NCI-H2081 treated with DMSO at 0.1 percent for 48 hours (cell line): ENCODE data around the gene HDAC4.

ENCODE experiments used
- DNase-seq: peaks from one replicate; lab custom pipeline; 2025; lab: John Stamatoyannopoulos, UW

HDAC4 gene

GRCh38 chr2:239326831-239327535, 73.8 kb downstream of the HDAC4 start:
- no peak for DNase-seq

GRCh38 chr2:239324456-239324855, 76.4 kb downstream of the HDAC4 start:
- no peak for DNase-seq

GRCh38 chr2:239323447-239323846, 77.4 kb downstream of the HDAC4 start:
- no peak for DNase-seq

- no peak for DNase-seq
These were observed 78.3 kb downstream of the HDAC4 start for GRCh38 chr2:239322416-239323086.

GRCh38 chr2:239321596-239322415, 79.0 kb downstream of the HDAC4 start:
- DNase-seq: no peak

GRCh38 chr2:239318790-239319661, 81.8 kb downstream of the HDAC4 start:
- no peak for DNase-seq

GRCh38 chr2:239318151-239318611, 82.6 kb downstream of the HDAC4 start:
- no peak for DNase-seq

GRCh38 chr2:239316562-239317465, 84.0 kb downstream of the HDAC4 start:
- no peak for DNase-seq

- DNase-seq: no peak
These were observed 85.5 kb downstream of the HDAC4 start for GRCh38 chr2:239315308-239315707.

- DNase-seq: no peak
These were observed 87.0 kb downstream of the HDAC4 start for GRCh38 chr2:239313776-239314175.

GRCh38 chr2:239312741-239313667, 87.8 kb downstream of the HDAC4 start:
- DNase-seq: no peak

- no peak for DNase-seq
These were observed 88.7 kb downstream of the HDAC4 start for GRCh38 chr2:239312081-239312511.

- DNase-seq: no peak
These were observed 89.4 kb downstream of the HDAC4 start for GRCh38 chr2:239311132-239312040.

- no peak for DNase-seq
These were observed 90.3 kb downstream of the HDAC4 start for GRCh38 chr2:239310401-239311061.

GRCh38 chr2:239309398-239310245, 91.2 kb downstream of the HDAC4 start:
- no peak for DNase-seq

- DNase-seq: no peak
These were observed 92.0 kb downstream of the HDAC4 start for GRCh38 chr2:239308661-239309397.
